ENCODE data around the gene PLPPR1.
"Not testable (repeated sequence)": the region's sequence is repeated elsewhere in the genome, so short reads cannot be mapped to it uniquely, and the experiment has no call there.

PLPPR1 gene

DNA sequence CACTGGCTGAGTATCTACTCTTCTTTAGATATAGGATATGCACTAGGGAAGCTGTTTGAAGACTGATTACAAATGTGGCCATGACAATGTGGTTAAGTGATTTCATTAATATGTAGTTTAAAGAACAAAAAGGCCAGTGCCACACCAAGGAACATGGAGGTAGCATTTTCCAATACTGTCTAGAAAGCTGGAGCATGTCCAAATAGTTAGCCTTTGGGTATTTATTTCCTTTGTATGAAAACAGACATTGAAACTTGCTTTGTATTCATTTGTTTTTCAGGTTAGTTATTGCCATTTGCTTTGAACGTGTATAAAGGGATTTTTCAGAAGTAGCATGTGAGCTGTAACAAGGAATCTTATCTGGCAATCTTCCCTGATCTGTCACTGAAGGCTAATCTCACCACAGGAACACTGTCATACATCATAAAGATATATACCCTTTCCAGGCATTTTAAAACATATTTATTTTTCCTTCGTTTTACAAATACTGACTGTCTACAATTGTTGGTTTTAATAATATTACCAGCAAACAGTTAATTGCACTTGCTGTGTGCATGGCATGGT is 93.4 kb downstream of the PLPPR1 start:
- CTCF ChIA-PET, result interaction anchor here (0.9 to 3.5 kb wide), 8 partner anchors 9 to 520 kb away, joined by 3 to 14 read pairs (median 4); no protein-coding TSS in a partner anchor
- TF ChIP-seq CTCF (IDR thresholded peaks at IDR 0.05; ENCODE audit: control extremely low read depth, extremely low read depth, low read depth, missing control alignments), result no peak

GRCh38 chr9:101126556-101126955 is 98.0 kb downstream of the PLPPR1 start:
- POLR2A ChIA-PET, result no interaction called here
- CTCF ChIA-PET, result interaction anchor here (1.0 to 1.2 kb wide), 2 partner anchors 12 to 109 kb away, joined by 4 to 5 read pairs; no protein-coding TSS in a partner anchor
- DNase-seq (ENCODE audit: extremely low spot score), result no peak
- no peak for TF ChIP-seq CTCF (IDR thresholded peaks at IDR 0.05; ENCODE audit: control extremely low read depth, extremely low read depth, low read depth, missing control alignments)

More for the DNA sequence above, 93.4 kb downstream of the PLPPR1 start:
- POLR2A ChIA-PET, result no interaction called here
- no peak for DNase-seq (ENCODE audit: extremely low spot score)

DNA sequence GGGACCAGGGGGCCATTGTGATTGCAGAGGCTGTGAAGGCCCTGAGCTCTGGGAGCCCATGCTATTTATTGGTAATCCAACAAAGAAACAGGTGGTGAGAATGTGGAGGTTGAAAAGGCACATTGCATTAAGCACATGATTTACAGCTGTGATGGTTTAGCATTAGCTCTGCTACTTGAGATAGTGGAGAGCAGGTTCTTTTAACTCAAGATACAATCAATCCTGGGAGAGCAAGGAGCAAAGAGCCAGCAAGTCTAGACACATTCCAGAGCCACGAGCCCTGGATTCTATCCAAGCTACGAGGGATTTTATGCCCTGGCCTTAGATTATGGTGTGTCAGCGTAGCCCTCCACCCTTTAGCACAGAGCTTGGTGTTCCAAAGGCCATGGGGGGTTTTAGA is 98.8 kb downstream of the PLPPR1 start:
- DNase-seq (ENCODE audit: extremely low spot score); POLR2A ChIA-PET; CTCF ChIA-PET: not testable (repeated sequence)

DNA sequence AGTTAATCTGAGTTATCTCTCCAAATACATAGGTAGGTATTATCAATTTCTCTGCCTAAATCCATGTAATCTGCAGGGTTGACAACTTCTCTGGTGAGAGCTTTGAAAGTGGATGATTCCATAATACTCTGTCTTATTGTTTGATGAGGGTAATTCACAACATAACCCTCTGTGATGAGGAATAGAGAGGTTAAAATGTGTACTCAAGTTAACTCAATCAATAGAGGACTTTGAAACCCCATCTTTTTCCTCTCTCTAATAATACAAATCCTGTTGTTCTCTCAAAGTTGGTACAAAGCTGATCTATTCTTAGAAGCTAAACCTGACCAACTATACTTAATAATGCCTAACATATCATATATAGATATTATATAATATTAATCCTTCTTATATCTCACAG is 100.1 kb downstream of the PLPPR1 start:
- CTCF ChIA-PET, result interaction anchor here (4.8 kb wide), 1 partner anchor 10 kb away, joined by 20 read pairs; no protein-coding TSS in a partner anchor
- TF ChIP-seq CTCF (IDR thresholded peaks at IDR 0.05; ENCODE audit: control extremely low read depth, extremely low read depth, low read depth, missing control alignments), result no peak
- POLR2A ChIA-PET, result no interaction called here
- no peak for DNase-seq (ENCODE audit: extremely low spot score)

DNA sequence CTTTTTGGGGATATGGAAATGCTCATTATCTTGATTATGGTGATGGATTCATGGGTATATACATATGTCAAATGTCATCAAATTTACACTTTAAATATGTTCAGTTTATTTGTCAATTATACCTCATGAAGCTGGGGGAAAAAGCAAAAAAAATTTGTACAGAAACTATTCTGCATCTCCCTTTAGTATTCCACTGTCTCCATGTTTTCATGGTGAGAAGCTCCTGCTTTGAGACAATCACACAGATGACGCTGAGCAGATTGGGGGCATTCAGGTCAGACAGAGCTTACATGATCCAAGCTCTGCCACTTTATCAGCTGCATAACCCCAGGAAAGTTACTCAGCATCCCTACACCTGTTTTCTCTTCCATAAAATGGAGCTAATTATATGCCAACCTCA is 101.5 kb downstream of the PLPPR1 start:
- ChIA-PET POLR2A (no interaction called here), CTCF (interaction anchor here (1.1 to 4.8 kb wide), 6 partner anchors 8 to 105 kb away, joined by 3 to 20 read pairs (median 4); no protein-coding TSS in a partner anchor)
- DNase-seq (ENCODE audit: extremely low spot score), result no peak
- no peak for TF ChIP-seq CTCF (IDR thresholded peaks at IDR 0.05; ENCODE audit: control extremely low read depth, extremely low read depth, low read depth, missing control alignments)

DNA sequence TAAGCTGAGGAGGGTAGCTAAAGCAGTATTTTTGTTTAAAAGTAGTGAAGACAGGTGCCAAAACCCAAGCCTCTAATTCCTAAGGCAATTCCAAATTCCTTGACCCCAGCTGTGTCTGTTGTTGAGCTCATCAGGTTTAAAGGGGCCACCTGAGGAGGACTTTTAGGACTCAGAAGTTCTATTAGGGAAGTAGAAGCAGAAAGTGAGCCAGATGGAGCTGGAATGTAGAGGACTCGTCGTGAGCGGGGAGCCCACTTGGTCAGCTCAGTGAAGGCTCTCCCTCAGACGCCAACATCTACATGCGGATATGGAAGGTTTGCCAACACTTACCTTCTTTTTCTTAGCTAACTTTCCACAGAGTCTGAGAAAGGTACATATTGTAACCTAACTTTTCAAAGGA is 102.8 kb downstream of the PLPPR1 start:
- no peak for DNase-seq (ENCODE audit: extremely low spot score)
- ChIA-PET CTCF (interaction anchor here (1.2 to 4.8 kb wide), 4 partner anchors 10 to 37 kb away, joined by 3 to 20 read pairs (median 6); no protein-coding TSS in a partner anchor), POLR2A (no interaction called here)
- no peak for TF ChIP-seq CTCF (IDR thresholded peaks at IDR 0.05; ENCODE audit: control extremely low read depth, extremely low read depth, low read depth, missing control alignments)

DNA sequence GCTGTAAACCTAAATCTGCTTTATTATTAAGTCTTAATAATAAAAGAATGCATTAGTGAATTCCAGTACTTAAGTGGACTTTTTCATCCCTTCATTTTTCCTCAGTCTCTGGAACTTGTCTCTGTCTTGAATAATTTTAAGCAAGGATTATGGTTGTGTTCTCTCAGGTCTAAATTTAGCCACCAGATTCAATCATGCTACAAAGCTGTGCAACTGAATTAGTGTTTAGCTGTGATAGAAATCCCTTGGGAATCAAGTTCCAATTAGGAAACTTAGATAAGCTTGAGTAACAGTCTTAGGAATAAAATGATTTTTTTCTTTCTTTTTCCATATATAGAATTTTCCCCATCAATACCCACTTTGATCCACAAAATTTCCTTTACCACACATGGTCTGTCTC is 104.3 kb downstream of the PLPPR1 start:
- ChIA-PET CTCF (interaction anchor here (1.6 kb wide), 1 partner anchor 14 kb away, joined by 8 read pairs; no protein-coding TSS in a partner anchor), POLR2A (no interaction called here)
- DNase-seq (ENCODE audit: extremely low spot score), result no peak
- no peak for TF ChIP-seq CTCF (IDR thresholded peaks at IDR 0.05; ENCODE audit: control extremely low read depth, extremely low read depth, low read depth, missing control alignments)

All from GM10248 (cell line).